HUES6 (cell line): ENCODE measurements around the gene TMEM204.

Experiments
- H3K27ac ChIP-seq: 2 replicates; pipeline ENCODE4 v1.7.0; 2013; ENCODE audit warnings: low read depth, mild to moderate bottlenecking, low read length, inconsistent platforms
- H3K27me3 ChIP-seq: 2 replicates; pipeline ENCODE4 v1.6.1; 2013; ENCODE audit warnings: low read length; ENCODE audit not compliant: control insufficient read depth, insufficient read depth
- H3K36me3 ChIP-seq: 2 replicates; pipeline ENCODE4 v1.6.1; 2013; ENCODE audit warnings: low read length; ENCODE audit not compliant: control insufficient read depth, insufficient read depth
- H3K4me1 ChIP-seq: 2 replicates; pipeline ENCODE4 v1.6.1; 2013; ENCODE audit warnings: low read length; ENCODE audit not compliant: control insufficient read depth, insufficient read depth
- H3K4me3 ChIP-seq: 2 replicates; pipeline ENCODE4 v1.5.1; 2013; ENCODE audit warnings: low read depth, low read length
- H3K9ac ChIP-seq: one replicate; pipeline ENCODE4 v1.6.1; 2013; ENCODE audit warnings: mild to moderate bottlenecking, low read length
- H3K9me3 ChIP-seq: 2 replicates; pipeline ENCODE4 v1.6.1; 2013; ENCODE audit warnings: low read depth, low read length; ENCODE audit not compliant: control insufficient read depth, insufficient read depth

TMEM204 gene

GRCh38 chr16:1525871-1526607 is 7.4 kb upstream of the TMEM204 start:
- Histone ChIP-seq H3K27me3 (no peaks in the 10 kb centered on the region), H3K27ac (no peak overlapping the region), H3K4me1 (no peaks in the 10 kb centered on the region), H3K9ac (no peak overlapping the region), H3K9me3 (no peaks in the 10 kb centered on the region), H3K36me3 (peaks cover 4% of the 10 kb centered on the region; the same call in 1 of the 2 replicates), H3K4me3 (no peak overlapping the region)

- H3K9ac ChIP-seq = no peak overlapping the region
- no peak overlapping the region for H3K4me3 ChIP-seq
- H3K9me3 ChIP-seq = no peaks in the 10 kb centered on the region
- no peak overlapping the region for H3K27ac ChIP-seq
- no peaks in the 10 kb centered on the region for H3K4me1 ChIP-seq
- no peaks in the 10 kb centered on the region for H3K27me3 ChIP-seq
- H3K36me3 ChIP-seq = peaks cover 4% of the 10 kb centered on the region; the same call in 1 of the 2 replicates
Measured at GRCh38 chr16:1526608-1527555, 6.6 kb upstream of the TMEM204 start.

GRCh38 chr16:1527836-1528811 is 5.3 kb upstream of the TMEM204 start:
- Histone ChIP-seq H3K27me3 (no peaks in the 10 kb centered on the region), H3K9ac (no peak overlapping the region), H3K4me1 (no peaks in the 10 kb centered on the region), H3K36me3 (0 out of 2 replicates have a peak, but pooled peaks cover 3% of the 10 kb centered on the region), H3K27ac (no peak overlapping the region), H3K4me3 (no peak overlapping the region), H3K9me3 (no peaks in the 10 kb centered on the region)

GRCh38 chr16:1528921-1529537 is 4.4 kb upstream of the TMEM204 start:
- no peaks in the 10 kb centered on the region for H3K27me3 ChIP-seq
- H3K4me1 ChIP-seq = no peaks in the 10 kb centered on the region

GRCh38 chr16:1530349-1530882 is 3.0 kb upstream of the TMEM204 start:
- Histone ChIP-seq H3K27ac (no peak overlapping the region), H3K4me3 (no peak overlapping the region), H3K36me3 (no peaks in the 10 kb centered on the region), H3K9me3 (no peaks in the 10 kb centered on the region), H3K27me3 (no peaks in the 10 kb centered on the region), H3K4me1 (no peaks in the 10 kb centered on the region), H3K9ac (no peak overlapping the region)

More at GRCh38 chr16:1528921-1529537, 4.4 kb upstream of the TMEM204 start:
- no peak overlapping the region for H3K9ac ChIP-seq
- no peaks in the 10 kb centered on the region for H3K9me3 ChIP-seq
- H3K36me3 ChIP-seq = no peaks in the 10 kb centered on the region
- H3K4me3 ChIP-seq = no peak overlapping the region
- H3K27ac ChIP-seq = no peak overlapping the region

GRCh38 chr16:1530883-1531637 is 2.4 kb upstream of the TMEM204 start:
- no peaks in the 10 kb centered on the region for H3K27me3 ChIP-seq
- no peak overlapping the region for H3K9ac ChIP-seq
- H3K36me3 ChIP-seq = no peaks in the 10 kb centered on the region
- H3K27ac ChIP-seq = 0 out of 2 replicates have a peak overlapping the region, but pooled peaks have one; percentile 37
- H3K9me3 ChIP-seq = no peaks in the 10 kb centered on the region
- no peaks in the 10 kb centered on the region for H3K4me1 ChIP-seq
- H3K4me3 ChIP-seq = no peak overlapping the region

GRCh38 chr16:1531638-1531910 is 1.9 kb upstream of the TMEM204 start:
- Histone ChIP-seq H3K9me3 (no peaks in the 10 kb centered on the region), H3K4me1 (no peaks in the 10 kb centered on the region), H3K27me3 (no peaks in the 10 kb centered on the region), H3K36me3 (no peaks in the 10 kb centered on the region), H3K9ac (no peak overlapping the region), H3K4me3 (no peak overlapping the region), H3K27ac (no peak overlapping the region)

- no peak overlapping the region for H3K4me3 ChIP-seq
- H3K9me3 ChIP-seq = no peaks in the 10 kb centered on the region
- H3K27me3 ChIP-seq = no peaks in the 10 kb centered on the region
- H3K27ac ChIP-seq = no peak overlapping the region
- no peak overlapping the region for H3K9ac ChIP-seq
- no peaks in the 10 kb centered on the region for H3K36me3 ChIP-seq
- H3K4me1 ChIP-seq = no peaks in the 10 kb centered on the region
Measured at GRCh38 chr16:1532081-1532760, 1.2 kb upstream of the TMEM204 start.

GRCh38 chr16:1532771-1533170 is 695 bp upstream of the TMEM204 start:
- Histone ChIP-seq H3K27ac (no peak overlapping the region), H3K9me3 (no peaks in the 10 kb centered on the region), H3K4me1 (no peaks in the 10 kb centered on the region), H3K4me3 (no peak overlapping the region), H3K36me3 (no peaks in the 10 kb centered on the region), H3K27me3 (no peaks in the 10 kb centered on the region), H3K9ac (no peak overlapping the region)
